Muscle of arm (tissue), 14 donors: ENCODE data around the gene NUP93. TPM values are rescaled to one million over a fixed set of nuclear protein-coding genes. Genes with fewer than 3 reads are reported as not detected.
A peak's percentile ranks its signal among the peaks of the same experiment; 100 is the strongest.

Experiments
- DNase-seq: peaks from one replicate; pipeline ENCODE4 v3.0.0-alpha.2; 2013
- long read RNA-seq, 11 donors: transcript quantifications; one replicate each; lab custom pipeline, GENCODE V29; 2026
- polyA plus RNA-seq, 12 donors: library from polyadenylated mRNA; unstranded; fragments of 120-200 nt; gene quantifications; one replicate each; pipeline ENCODE4 v1.2.1, GENCODE V29; 2013; ENCODE audit not compliant: insufficient read length in 12 of 12

Gene NUP93
- polyA plus RNA-seq = 10 to 100 TPM in 11 of 12 donors, not detected in 1; 19.8 to 64.2 (median 40.9) TPM
- long read RNA-seq, donor 1, partial matches to known transcripts = 0 of 5 reads
- long read RNA-seq, donor 1, other reads (novel, unspliced or antisense) = 0 of 5 reads
- long read RNA-seq, donor 2, transcript NUP93-201 (22 exons, 2,741 nt) = major isoform, 7 of 18 reads
- long read RNA-seq, donor 2, partial matches to known transcripts = 8 of 18 reads
- long read RNA-seq, donor 2, other reads (novel, unspliced or antisense) = 0 of 18 reads
- long read RNA-seq, donor 3, partial matches to known transcripts = 0 of 3 reads
- long read RNA-seq, donor 3, other reads (novel, unspliced or antisense) = 0 of 3 reads
- long read RNA-seq, donor 4, partial matches to known transcripts = 8 of 9 reads
- long read RNA-seq, donor 4, other reads (novel, unspliced or antisense) = 0 of 9 reads
- long read RNA-seq, donor 5, transcript NUP93-201 (22 exons, 2,741 nt) = major isoform, 9 of 10 reads
- long read RNA-seq, donor 5, partial matches to known transcripts = 0 of 10 reads
- long read RNA-seq, donor 5, other reads (novel, unspliced or antisense) = 0 of 10 reads
- long read RNA-seq, donor 6, partial matches to known transcripts = 5 of 8 reads
- long read RNA-seq, donor 6, other reads (novel, unspliced or antisense) = 0 of 8 reads
- long read RNA-seq, donor 7, partial matches to known transcripts = 0 of 2 reads
- long read RNA-seq, donor 7, other reads (novel, unspliced or antisense) = 0 of 2 reads
- long read RNA-seq, donor 8, transcript NUP93-201 (22 exons, 2,741 nt) = major isoform, 8 of 11 reads
- long read RNA-seq, donor 8, partial matches to known transcripts = 0 of 11 reads
- long read RNA-seq, donor 8, other reads (novel, unspliced or antisense) = 0 of 11 reads
- long read RNA-seq, donor 9, partial matches to known transcripts = 0 of 1 reads
- long read RNA-seq, donor 9, other reads (novel, unspliced or antisense) = 0 of 1 reads
- long read RNA-seq, donor 10, transcript NUP93-201 (22 exons, 2,741 nt) = major isoform, 7 of 15 reads
- long read RNA-seq, donor 10, partial matches to known transcripts = 7 of 15 reads
- long read RNA-seq, donor 10, other reads (novel, unspliced or antisense) = 0 of 15 reads
- long read RNA-seq, donor 11, transcript NUP93-201 (22 exons, 2,741 nt) = major isoform, 6 of 11 reads
- long read RNA-seq, donor 11, partial matches to known transcripts = 0 of 11 reads
- long read RNA-seq, donor 11, other reads (novel, unspliced or antisense) = 0 of 11 reads

DNA sequence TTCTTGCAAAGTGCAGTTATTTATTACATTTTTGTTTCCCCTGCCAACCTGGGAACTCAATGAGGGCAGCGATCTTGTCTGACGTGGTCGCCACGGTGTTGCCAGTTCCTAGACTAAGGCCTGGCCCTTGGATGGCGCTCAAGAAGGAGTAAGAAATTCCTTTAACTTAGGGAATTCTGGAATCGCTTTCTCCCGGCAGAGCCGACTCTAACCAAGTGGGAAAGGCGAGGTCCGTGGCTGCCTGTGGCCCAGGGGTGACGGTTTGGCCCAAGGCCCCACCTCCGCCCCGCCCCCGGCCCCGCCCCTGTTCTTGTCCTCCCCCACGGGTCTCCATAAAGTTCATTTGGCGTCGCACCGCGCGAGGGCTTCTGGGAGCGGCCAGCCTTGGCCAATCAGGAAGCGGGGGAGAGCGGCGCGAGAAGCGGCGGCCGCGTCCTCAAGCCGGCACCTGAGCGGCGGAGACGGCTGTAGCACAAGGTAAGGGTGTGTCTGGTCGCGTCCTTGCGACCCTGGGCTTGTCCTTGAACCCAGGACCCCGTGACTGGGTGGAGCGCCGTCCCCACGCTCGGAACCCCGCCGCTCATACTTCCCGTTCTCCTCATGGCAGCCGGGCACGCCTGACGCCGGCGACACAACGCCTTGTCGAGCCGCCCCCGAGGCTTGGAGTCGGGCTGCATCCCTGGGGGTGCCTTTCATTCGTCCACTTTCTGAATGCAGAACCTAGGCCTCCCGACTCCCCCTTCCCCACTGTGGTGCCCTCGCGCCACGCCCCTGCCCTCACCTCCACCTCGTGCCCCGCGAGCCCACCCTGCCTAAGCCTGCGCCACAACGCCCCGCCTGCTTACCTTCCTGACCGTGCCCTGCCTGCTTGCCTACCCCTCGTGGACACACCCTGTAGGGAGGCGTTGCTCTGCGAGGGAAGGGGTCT, at the start of gene NUP93:
Gene NUP93, plus strand, starts transcription at position 395 of the 928 bp plus-strand sequence. CDS start 18,119 bp downstream, outside the sequence.
- DNase-seq = peak; percentile 93

DNA sequence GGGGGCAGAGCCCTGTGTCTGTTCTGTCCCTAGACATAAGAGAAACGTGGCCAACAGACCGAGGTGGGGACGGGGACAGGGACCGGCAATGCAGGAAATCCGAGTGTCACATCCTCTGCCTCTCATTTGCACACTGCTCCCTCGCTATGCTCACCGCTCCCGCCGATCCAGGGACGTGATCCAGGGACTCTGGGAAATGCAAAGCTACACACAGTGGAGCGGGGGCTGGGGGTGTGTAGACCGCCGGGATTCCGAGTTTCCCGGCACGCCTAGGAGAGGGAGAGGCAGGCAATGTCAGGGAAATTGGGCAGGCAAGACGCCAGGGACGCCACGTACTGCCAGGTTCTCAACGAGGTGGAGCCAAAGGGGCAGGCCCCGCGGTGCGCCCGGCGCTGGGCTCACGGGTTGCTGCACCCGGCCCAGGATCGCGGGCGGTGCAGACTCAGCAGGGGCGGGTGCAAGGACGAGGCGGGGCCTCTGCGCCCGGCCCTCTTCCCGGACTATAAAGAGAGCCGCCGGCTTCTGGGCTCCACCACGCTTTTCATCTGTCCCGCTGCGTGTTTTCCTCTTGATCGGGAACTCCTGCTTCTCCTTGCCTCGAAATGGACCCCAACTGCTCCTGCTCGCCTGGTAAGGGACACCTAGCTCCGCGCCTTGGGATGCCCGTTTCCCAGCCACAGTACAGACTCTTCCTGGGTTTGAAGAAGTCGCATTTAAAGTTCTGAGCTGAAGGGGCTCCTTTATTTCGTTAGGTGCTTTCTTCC, 47.8 kb upstream of the NUP93 start, which contains the start of gene MT1X:
Gene MT1X, plus strand, starts transcription at position 532 of the 764 bp plus-strand sequence. Its CDS starts 71 bp downstream, at position 603.
- peak; percentile 87 for DNase-seq

DNA sequence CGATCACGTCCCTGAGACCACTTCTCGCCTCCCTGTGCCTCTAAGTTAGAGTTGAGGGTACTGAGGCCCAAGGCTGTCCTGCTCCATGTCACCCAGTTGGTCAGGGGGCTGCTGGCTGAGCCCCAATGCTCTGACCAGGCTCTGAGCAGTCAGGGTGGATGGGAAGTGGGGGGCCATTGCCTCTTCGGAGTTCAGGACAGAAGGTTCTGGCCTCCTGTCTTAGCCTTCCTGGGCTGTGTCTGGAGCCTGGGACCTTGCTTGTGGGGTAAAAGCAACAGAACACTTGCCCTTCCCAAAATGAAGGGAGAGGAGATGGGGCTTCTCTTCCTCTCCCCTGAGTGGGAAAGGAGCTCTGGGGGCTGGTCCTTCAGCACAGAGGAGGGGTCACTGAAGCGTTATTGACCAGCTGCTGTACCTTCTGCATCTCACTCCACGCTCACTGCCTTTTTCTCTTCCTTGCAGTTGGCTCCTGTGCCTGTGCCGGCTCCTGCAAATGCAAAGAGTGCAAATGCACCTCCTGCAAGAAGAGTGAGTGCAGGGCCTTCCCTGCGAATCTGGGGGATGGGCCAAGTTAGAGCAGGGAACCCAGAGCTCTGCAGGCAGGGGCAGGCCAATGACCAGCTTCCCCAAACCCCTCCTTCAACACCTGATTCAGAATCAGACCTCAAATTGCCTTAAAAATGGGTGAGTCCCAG, 47.1 kb upstream of the NUP93 start:
- DNase-seq = no peak

DNA sequence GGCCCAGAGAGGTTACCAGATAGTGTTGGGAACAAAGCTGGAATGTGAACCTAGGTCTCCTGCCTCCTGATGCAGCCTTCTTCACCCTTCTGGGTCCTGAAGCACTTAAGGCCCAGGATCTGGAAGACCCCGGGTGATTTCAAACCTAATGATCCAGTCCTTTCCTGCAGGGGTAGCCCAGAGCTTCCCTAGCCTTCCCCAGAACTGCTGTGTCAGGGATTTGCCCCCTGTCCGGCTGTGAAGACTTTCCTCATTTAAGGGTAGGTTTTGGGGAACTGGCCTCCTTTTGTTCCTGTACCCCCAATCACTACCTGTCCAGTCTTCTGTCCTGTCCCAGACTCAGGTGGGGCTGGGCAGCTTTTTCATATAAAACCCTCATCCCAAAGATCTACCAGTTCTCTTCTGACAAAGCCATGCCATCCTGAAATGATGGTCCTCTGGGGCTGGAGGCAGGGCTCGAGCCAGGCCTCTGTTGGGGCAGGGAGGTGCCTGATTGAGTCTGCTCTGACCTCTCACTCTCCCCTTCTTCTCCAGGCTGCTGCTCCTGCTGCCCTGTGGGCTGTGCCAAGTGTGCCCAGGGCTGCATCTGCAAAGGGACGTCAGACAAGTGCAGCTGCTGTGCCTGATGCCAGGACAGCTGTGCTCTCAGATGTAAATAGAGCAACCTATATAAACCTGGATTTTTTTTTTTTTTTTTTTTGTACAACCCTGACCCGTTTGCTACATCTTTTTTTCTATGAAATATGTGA, 46.3 kb upstream of the NUP93 start:
- DNase-seq = no peak

DNA sequence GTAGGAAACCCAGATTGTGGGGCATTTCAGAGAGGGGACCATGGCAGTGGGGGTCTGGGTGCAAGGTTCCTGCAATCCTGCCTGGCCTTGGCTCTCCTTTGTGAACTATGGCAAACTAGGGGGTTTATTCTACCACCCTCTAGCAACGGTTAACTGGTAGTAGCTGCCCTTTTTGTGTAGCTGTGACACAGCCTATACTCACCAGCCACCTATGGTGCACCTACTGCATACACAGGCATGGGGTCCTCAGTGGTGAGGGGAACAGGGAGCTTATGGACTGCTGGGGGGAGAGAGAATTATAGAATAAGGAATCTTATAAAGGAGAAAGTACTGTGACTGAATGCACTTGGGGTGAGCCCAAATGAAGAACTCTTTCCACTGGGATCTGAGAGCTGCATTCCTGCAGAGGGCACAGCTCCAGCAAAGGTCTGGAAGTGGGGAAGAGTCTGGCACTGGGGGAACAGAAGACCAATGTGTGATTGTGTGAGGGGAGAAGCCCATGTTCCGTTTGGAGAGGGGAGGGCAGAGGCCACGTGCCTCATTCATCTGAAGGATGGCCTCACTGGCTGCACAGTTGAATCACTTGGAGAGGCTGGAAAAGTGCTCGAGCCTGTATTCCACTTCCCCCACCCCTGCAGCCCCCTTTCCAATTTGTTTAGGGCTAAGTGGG, 45.5 kb upstream of the NUP93 start:
- DNase-seq = no peak

DNA sequence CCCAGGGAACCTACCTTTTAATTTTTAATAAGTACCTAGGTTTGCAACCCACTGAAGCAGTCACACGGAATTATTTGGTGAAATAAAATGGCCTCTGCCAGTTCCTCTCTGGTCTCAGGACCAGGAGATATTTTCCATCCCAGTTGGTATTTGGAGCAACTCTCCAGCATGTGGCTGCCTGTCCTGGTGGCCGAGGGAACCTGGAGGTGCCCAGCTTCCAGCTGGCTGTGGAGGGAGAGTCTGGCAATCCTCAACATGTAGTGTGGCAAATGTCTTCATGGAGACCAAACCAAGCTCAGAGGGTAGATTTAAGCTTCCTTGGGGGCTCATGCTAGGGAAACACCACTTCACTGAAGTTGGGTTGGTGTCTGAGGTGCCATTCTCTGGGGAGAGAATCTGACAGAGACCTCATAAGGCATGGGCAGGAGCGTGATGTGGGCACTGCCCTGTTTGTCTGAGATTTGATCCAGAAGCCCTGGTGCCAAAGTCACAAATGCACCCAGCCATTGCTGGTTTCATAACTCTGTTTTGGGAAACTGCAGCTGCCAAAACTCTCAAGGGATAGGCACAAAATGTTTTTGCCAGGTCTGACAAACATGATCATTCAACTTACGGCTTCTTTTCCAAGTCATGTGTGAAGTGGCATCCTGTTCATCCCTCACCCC, 44.9 kb upstream of the NUP93 start:
- no peak for DNase-seq

DNA sequence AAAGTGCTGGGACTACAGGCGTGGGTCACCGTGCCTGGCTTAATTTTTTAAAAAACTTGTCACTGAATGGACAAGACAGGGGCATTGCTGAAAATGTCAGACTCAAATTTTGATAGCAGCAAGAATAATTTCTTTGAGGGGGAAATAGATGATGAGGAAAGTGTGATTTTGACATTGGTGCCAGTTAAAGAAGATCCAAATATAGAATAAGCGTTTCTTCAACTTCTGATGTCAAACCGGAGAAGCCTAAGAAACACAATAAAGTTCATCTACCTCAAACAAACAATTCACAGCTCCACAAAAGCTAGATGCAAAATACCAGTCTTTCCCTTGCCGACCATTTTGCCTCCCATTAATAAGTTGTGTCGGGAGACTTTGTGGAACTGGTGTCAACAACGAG, 43.2 kb upstream of the NUP93 start:
- no peak for DNase-seq

DNA sequence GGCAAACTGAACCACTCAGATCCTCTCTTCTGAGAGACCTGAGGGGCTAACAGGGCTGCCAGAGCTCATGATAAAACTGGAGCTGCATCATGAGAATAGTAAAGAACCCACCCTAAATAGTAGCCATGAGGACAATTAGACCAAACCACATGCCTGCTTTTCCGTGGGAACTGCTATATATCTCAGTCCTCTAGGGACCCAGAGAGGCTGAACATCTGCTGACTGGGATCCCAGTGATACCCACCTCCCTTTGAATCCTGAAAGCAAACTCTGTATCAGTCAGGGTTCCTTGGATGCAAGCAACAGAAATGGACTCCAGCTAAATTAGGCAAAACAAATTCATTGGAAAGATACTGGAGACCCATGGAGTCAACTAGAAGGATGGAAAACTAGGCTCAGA, 41.2 kb upstream of the NUP93 start:
- DNase-seq = no peak

DNA sequence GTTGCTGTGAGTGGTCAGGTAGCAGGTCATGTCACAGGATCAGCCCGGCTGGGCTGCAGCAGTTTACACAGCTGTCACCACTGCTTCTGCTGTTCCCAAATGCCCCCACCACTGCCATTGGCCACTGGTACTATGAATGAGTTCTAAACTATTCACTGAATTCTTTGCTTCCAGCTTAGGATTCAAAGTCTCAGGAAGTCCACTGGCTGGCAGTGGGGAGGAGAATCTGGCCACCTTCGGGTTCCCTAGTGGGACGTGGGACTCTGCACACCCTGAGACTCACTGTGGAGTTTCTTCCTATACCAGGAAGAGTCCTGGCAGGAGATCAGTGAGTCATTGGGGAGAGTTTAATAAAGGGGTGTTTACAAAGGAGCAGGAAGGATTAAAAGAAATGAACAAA, 40.8 kb upstream of the NUP93 start:
- DNase-seq = no peak

DNA sequence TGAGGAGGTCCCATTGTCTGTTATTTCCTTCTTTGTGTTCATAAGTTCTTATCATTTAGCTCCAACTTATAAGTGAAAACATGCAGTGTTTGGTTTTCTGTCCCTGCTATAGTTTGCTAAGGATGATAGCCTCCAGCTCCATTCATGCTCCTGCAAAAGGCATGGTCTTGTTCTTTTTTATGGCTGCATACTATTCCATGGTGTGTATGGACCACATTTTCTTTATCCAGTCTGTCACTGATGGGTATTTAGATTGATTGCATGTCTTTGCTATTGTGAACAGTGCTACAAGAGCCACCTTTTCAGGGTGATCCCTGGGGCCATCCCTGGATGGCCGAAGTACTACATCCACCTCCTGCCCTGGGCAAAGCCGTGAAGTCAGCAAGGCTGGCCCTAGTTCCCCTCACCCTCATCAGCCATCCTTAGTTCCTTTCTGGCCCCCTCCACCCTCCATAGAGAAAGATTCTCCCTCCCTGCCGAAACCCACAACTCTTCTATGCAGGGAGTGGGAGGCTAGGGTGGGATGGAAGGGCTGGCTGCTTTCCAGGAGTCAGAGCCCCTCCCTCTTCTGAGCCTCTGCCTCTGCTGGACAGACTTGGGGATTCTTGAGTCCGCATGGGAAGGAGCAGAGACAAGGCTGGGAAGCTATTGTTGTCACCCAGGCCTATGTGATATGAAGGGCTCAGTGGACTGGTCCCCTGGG, 39.4 kb upstream of the NUP93 start:
- DNase-seq = no peak

DNA sequence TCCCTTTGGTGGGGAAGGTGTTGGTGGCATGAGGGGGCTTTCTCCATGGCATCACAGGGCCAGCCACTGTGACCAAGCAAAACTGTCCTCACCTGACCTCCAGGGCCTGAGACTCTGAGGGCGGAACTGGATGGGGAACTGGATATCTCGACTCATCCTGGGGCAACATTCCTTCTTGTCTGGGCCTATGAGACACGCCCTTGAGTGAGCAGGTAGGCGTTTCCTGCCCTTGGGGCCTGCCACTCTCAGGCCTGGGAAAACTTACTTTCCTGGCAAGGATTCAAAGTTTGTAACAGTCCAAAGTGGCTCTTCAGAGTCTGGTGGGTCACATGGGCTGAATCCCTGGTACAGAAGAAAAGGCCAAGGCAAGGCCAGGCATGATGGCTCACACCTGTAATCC, 38.0 kb upstream of the NUP93 start:
- DNase-seq = no peak

DNA sequence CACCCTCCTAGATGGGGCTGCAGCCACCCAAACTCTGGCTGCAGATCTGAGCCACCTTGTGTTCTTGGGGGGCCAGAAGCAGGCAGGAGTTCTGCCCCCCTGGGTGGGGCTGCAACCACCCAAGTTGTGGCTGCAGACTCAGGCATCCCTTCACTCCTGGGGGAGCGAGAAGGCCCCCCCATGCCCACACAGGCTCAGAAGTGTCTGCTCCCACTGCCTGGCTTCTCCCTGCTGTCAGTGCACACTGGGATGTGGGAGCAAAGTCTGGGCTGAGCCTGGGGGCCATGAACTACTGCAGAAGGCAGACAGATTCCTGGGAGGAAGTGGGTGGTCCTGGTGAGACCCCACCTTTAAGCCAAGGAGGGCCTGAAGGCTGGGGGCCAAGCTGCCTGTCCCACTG, 34.7 kb upstream of the NUP93 start:
- no peak for DNase-seq

DNA sequence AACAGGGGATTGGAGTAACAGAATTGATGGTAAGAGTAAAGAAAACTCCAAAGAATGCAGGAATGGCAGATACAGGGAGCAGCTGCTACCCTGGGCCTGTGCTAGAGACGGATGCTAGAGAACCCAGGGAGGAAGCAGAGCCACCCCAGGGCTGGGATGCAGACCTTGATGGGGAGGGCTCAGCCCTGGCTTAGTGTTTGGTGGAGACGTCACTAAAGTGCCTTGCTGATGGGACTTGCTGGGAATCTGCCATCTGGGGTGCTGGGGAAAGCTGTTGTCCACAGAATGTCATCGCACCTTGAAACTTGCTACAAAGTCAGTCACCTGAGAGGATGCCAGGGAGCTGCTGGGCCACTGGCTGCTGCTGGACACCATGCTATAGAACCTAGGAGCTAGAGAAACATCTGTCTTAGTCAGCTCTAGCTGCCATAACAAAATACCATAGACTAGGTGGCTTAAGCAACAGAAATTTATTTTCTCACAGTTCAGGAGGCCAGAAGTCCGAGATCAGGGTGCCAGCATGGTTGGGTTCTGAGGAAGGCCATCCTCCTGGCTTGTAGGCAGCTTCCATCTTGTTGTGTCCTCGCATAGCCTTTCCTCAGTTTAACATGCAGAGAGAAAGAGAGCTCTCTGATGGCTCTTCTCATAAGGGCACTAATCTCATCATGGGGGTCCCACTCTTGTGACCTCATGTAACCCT, 32.3 kb upstream of the NUP93 start:
- no peak for DNase-seq

DNA sequence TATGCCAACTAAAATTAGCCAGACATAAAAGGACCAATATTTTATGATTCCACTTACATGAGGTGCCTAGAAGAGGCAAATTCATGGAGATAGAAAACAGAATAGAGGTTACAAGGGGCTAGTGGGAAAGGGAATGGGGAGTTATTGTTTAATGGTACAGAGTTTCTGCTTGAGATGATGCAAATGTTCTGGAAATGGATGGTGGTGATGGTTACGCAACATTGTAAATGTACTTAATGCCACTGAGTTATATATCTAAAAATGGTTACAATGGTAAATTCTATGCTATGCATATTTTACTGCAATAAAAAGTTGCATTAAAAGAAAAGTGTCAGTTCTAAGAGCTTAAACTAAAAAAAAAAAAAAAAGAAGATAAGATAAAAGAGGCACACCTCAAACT, 29.7 kb upstream of the NUP93 start:
- DNase-seq = no peak

DNA sequence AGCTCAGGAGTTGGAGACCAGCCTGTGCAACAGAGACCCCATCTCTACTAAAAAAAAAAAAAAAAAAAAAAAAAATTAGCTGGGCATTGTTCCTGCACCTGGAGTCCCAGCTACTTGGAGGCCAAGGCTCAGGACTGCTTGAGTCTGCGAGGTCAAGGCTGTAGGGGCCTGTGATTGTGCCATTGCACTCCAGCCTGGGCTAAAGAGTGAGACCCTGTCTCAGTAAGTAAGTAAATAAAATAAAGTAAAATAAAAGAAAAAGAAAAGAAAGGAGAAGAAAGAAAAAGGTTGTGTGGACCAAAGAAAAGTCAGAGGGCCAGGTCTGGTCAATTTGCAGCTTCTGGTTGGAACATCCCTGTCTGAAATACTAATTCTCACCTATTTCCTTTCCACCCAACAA, 29.3 kb upstream of the NUP93 start:
- no peak for DNase-seq

DNA sequence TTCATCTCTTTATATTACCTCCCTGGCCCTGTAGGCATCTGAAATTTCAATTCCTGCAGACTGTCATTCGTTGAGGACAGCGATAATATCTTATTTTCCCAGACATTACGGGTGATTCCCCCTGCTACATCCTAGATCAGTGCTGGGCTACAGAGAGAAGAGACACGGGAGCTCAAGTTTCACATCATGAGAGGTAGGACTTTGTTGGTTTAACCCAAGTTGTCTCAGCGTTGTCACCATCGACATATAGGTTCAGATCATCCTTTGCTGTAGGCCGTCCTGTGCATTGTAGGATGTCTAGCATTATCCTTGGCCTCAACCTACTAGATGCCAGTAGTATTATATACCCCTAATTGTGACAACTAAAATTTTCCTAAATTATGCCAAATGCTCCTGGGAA, 28.4 kb upstream of the NUP93 start:
- no peak for DNase-seq
